WTC11 (cell line): Measurements from ENCODE around the gene NRG3. TPM values are rescaled to one million over a fixed set of nuclear protein-coding genes. Genes with fewer than 3 reads are reported as not detected.

Experiments used
- ATAC-seq: fragments of 200-7000 bp; cut with Tn5 transposase; 2 replicates; pipeline ENCODE4 v1.10.0; 2021; ENCODE audit warnings: mild to moderate bottlenecking, moderate library complexity
- CTCF ChIA-PET: fragments of 300-600 bp; sonication (Branson Sonifier 250); formaldehyde crosslinking; loops from one replicate; lab custom pipeline; 2021; ENCODE audit warnings: antibody characterized with exemption; lab: Charles Lee
- POLR2A ChIA-PET: fragments of 350-600 bp; sonication (Branson Sonifier 250); formaldehyde crosslinking; loops from one replicate; lab custom pipeline; 2021; ENCODE audit warnings: antibody characterized with exemption; lab: Charles Lee
- DNase-seq: peaks from one replicate; pipeline ENCODE4 v3.0.0; 2021; ENCODE audit warnings: low spot score
- H3K27ac Mint-ChIP-seq: 2 replicates; pipeline ENCODE4 v1.8.0; 2021; ENCODE audit warnings: mixed read lengths
- H3K27me3 Mint-ChIP-seq: 2 replicates; pipeline ENCODE4 v1.8.0; 2021; ENCODE audit warnings: low read depth, mild to moderate bottlenecking, moderate library complexity, mixed read lengths
- H3K36me3 Mint-ChIP-seq: 2 replicates; pipeline ENCODE4 v1.8.0; 2021; ENCODE audit warnings: mixed read lengths
- H3K4me1 Mint-ChIP-seq: 2 replicates; pipeline ENCODE4 v1.8.0; 2022; ENCODE audit warnings: mixed read lengths
- H3K4me3 Mint-ChIP-seq: 2 replicates; pipeline ENCODE4 v1.8.0; 2021; ENCODE audit warnings: mild to moderate bottlenecking, moderate library complexity, mixed read lengths
- H3K9me3 Mint-ChIP-seq: 2 replicates; pipeline ENCODE4 v1.8.0; 2021; ENCODE audit warnings: mixed read lengths
- ATF1 ChIP-seq: sonication (generic); formaldehyde crosslinking; IDR thresholded peaks from 2 replicates; pipeline ENCODE4 v1.8.1; 2023; ENCODE audit warnings: mild to moderate bottlenecking, moderate library complexity, missing genetic modification reagents
- CREM ChIP-seq: sonication (generic); formaldehyde crosslinking; IDR thresholded peaks from 2 replicates; pipeline ENCODE4 v1.8.1; 2022; ENCODE audit warnings: mild to moderate bottlenecking, missing genetic modification reagents, moderate library complexity
- ETV6 ChIP-seq: sonication (generic); formaldehyde crosslinking; IDR thresholded peaks from 2 replicates; pipeline ENCODE4 v1.8.1; 2022; ENCODE audit warnings: mild to moderate bottlenecking, missing genetic modification reagents
- JUN ChIP-seq: sonication (generic); formaldehyde crosslinking; IDR thresholded peaks from 2 replicates; pipeline ENCODE4 v1.8.0; 2023; ENCODE audit warnings: mild to moderate bottlenecking, missing genetic modification reagents
- KAT7 ChIP-seq: sonication (generic); formaldehyde crosslinking; IDR thresholded peaks from 2 replicates; pipeline ENCODE4 v1.8.1; 2023; ENCODE audit warnings: missing genetic modification reagents, mild to moderate bottlenecking, borderline replicate concordance
- MYBL2 ChIP-seq: sonication (generic); formaldehyde crosslinking; IDR thresholded peaks from 2 replicates; pipeline ENCODE4 v1.8.1; 2023; ENCODE audit warnings: mild to moderate bottlenecking, moderate library complexity, missing genetic modification reagents
- OVOL2 ChIP-seq: fragments of 250-450 bp; sonication (Bioruptor Pico); IDR thresholded peaks from 2 replicates; pipeline ENCODE4 v1.9.0; 2021; ENCODE audit warnings: mild to moderate bottlenecking, borderline replicate concordance
- RELA ChIP-seq: sonication (generic); formaldehyde crosslinking; IDR thresholded peaks from 2 replicates; pipeline ENCODE4 v1.8.1; 2022; ENCODE audit warnings: missing genetic modification reagents, mild to moderate bottlenecking, borderline replicate concordance
- SP1 ChIP-seq: sonication (generic); formaldehyde crosslinking; conservative IDR thresholded peaks from 2 replicates; pipeline ENCODE4 v1.8.1; 2022; ENCODE audit warnings: missing genetic modification reagents
- TEAD4 ChIP-seq: sonication (generic); formaldehyde crosslinking; IDR thresholded peaks from 2 replicates; pipeline ENCODE4 v1.8.0; 2022; ENCODE audit warnings: mild to moderate bottlenecking, missing genetic modification reagents
- ZNF121 ChIP-seq: sonication (generic); formaldehyde crosslinking; IDR thresholded peaks from 2 replicates; pipeline ENCODE4 v1.8.0; 2023; ENCODE audit warnings: missing genetic modification reagents
- ZNF416 ChIP-seq: fragments of 250-450 bp; sonication (Bioruptor Pico); IDR thresholded peaks from 2 replicates; pipeline ENCODE4 v1.9.0; 2021; ENCODE audit warnings: mild to moderate bottlenecking, inconsistent platforms
- total RNA-seq: library from RNA; stranded (reverse); gene quantifications from 3 replicates; pipeline ENCODE4 v1.2.3, GENCODE V29; 2021
- TF ChIP-seq, protein P1 (sequence below): sonication (generic); formaldehyde crosslinking; IDR thresholded peaks from 2 replicates; pipeline ENCODE4 v1.8.1; 2023; ENCODE audit warnings: mild to moderate bottlenecking, missing genetic modification reagents
- TF ChIP-seq, protein P2 (sequence below): fragments of 250-450 bp; sonication (Bioruptor Pico); conservative IDR thresholded peaks from 2 replicates; pipeline ENCODE4 v1.9.0; 2021; ENCODE audit warnings: mild to moderate bottlenecking
- TF ChIP-seq, protein P3 (sequence below): sonication (generic); formaldehyde crosslinking; conservative IDR thresholded peaks from 2 replicates; pipeline ENCODE4 v1.8.1; 2022; ENCODE audit warnings: mild to moderate bottlenecking, missing genetic modification reagents
- TF ChIP-seq, protein P4 (sequence below): sonication (generic); formaldehyde crosslinking; IDR thresholded peaks from 2 replicates; pipeline ENCODE4 v1.8.0; 2022; ENCODE audit warnings: missing genetic modification reagents
- TF ChIP-seq, protein P5 (sequence below): sonication (generic); formaldehyde crosslinking; IDR thresholded peaks from 2 replicates; pipeline ENCODE4 v1.8.0; 2023; ENCODE audit warnings: mild to moderate bottlenecking, missing genetic modification reagents
- TF ChIP-seq, protein P6 (sequence below): fragments of 250-450 bp; sonication (Bioruptor Pico); IDR thresholded peaks from 2 replicates; pipeline ENCODE4 v2.1.2; 2022; ENCODE audit warnings: mild to moderate bottlenecking, moderate library complexity

The NRG3 gene
- total RNA-seq, 1 experiment from 2014 or later: 7.0 TPM

DNA sequence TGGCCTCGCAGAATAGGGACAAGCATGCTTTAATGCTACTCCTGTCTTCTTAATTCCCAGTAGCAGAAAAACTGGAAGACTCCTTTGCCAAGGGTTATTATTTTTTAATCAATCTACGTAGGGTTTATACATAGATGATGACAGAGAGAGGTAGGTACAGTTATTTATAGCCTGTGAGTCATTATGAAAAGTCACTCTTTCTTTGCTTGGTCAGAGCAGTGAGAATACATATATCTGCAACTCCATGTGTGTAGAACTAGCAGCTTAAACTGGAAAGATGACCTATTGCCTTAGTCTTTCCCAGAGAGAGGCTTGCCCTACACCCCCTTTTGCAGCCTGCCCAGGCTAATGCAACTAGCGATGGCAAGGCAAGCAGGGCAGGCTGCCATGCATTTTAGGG lies 1050.6 kb downstream of the NRG3 start:
- ATAC-seq (no peak), DNase-seq (no peak)
- POLR2A ChIA-PET: no interaction called here
- TF ChIP-seq, protein P1, sequence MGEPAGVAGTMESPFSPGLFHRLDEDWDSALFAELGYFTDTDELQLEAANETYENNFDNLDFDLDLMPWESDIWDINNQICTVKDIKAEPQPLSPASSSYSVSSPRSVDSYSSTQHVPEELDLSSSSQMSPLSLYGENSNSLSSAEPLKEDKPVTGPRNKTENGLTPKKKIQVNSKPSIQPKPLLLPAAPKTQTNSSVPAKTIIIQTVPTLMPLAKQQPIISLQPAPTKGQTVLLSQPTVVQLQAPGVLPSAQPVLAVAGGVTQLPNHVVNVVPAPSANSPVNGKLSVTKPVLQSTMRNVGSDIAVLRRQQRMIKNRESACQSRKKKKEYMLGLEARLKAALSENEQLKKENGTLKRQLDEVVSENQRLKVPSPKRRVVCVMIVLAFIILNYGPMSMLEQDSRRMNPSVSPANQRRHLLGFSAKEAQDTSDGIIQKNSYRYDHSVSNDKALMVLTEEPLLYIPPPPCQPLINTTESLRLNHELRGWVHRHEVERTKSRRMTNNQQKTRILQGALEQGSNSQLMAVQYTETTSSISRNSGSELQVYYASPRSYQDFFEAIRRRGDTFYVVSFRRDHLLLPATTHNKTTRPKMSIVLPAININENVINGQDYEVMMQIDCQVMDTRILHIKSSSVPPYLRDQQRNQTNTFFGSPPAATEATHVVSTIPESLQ: no peak
- H3K27ac Mint-ChIP-seq: no peak overlapping the region
- H3K4me3 Mint-ChIP-seq: no peak overlapping the region
- peaks cover 5% of the 10 kb centered on the region; the same call in 1 of the 2 replicates for H3K36me3 Mint-ChIP-seq
- CTCF ChIA-PET: no interaction called here
- peaks cover 25% of the 10 kb centered on the region for H3K9me3 Mint-ChIP-seq
- no peaks in the 10 kb centered on the region for H3K4me1 Mint-ChIP-seq
- no peaks in the 10 kb centered on the region for H3K27me3 Mint-ChIP-seq

DNA sequence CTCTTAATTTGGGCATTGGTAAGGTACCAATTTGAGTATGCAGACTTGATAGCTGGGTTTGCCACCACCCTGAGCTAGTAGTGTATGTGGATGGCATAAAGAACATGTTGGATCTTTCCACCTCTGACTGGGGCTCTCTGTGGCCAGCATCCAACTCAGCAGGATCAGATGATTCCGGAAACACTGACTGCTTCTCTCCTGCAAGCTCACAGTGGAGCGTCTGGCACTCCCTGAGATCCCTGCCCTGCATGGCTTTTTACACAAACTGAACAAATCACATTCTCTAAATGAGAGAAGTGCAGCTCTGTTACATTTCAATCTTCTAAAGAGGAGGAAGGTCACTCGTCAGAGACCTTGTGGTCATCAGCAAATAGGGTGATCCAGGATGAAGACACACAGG lies 1057.5 kb downstream of the NRG3 start:
- H3K4me3 Mint-ChIP-seq: no peak overlapping the region
- TF ChIP-seq OVOL2 (CRISPR knock-in tag) (no peak), JUN (CRISPR knock-in tag) (no peak), ETV6 (CRISPR knock-in tag) (no peak), RELA (no peak), MYBL2 (CRISPR knock-in tag) (no peak), KAT7 (CRISPR knock-in tag) (no peak)
- TF ChIP-seq, protein P2, sequence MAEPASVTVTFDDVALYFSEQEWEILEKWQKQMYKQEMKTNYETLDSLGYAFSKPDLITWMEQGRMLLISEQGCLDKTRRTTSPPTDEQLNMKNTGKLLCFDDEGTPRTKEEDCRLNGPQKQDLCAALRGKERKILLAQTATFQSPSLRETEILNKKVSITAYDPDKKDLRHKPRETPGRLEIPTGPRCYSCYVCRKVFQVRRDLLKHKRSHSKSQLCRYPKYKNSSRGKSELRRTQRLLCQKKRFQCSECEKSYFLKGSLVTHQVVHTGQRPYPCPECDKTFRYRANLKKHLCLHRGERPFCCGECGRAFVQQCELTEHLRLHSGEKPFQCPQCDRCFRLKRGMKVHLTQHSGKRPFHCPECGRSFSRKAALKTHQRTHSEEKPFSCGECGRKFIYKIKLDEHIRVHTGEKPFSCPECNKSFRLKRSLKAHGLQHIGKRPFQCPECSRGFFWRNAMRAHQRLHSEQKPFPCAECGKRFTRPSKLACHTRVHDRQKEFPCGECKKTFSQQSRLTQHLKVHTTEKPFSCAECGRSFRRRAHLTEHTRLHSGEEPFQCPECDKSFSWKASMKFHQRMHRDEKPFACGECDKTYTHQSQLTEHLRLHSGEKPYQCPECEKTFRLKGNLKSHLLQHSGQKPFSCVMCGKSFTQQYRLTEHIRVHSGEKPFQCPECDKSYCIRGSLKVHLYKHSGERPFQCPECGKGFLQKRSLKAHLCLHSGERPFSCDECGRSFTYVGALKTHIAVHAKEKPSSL (CRISPR knock-in tag): no peak
- TF ChIP-seq, protein P1: no peak
- TF ChIP-seq, all 79 proteins: peak for 0
- H3K9me3 Mint-ChIP-seq: no peaks in the 10 kb centered on the region
- H3K36me3 Mint-ChIP-seq: no peaks in the 10 kb centered on the region
- DNase-seq (no peak), ATAC-seq (no peak)
- no peaks in the 10 kb centered on the region for H3K4me1 Mint-ChIP-seq
- no peaks in the 10 kb centered on the region for H3K27me3 Mint-ChIP-seq
- CTCF ChIA-PET: no interaction called here
- POLR2A ChIA-PET: no interaction called here
- H3K27ac Mint-ChIP-seq: no peak overlapping the region

DNA sequence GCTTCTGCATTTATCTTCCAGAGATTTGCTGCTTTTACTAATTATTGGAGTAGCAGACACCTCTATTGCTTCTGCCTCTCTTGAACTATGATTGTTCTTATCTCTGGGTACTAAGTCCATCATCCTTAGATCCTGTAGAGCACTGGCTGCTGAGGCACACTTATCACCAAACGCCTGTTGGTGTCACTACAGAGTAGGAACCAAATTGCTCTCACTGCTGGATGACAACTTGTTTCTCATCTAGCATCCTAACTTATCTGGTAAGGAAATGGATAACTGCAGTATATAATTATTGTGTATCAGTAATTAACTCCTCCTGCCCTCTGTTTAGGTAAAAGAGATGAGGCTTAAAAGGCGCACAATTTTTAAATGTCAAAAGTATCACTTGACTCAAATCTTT lies 1059.4 kb downstream of the NRG3 start:
- no peak for DNase-seq
- no peaks in the 10 kb centered on the region for H3K4me1 Mint-ChIP-seq
- no peak overlapping the region for H3K27ac Mint-ChIP-seq
- H3K9me3 Mint-ChIP-seq: no peaks in the 10 kb centered on the region
- ChIA-PET CTCF (no interaction called here), POLR2A (no interaction called here)
- H3K4me3 Mint-ChIP-seq: no peak overlapping the region
- no peaks in the 10 kb centered on the region for H3K36me3 Mint-ChIP-seq
- H3K27me3 Mint-ChIP-seq: no peaks in the 10 kb centered on the region
- ATAC-seq: peak; percentile 90
- TF ChIP-seq, protein P3, sequence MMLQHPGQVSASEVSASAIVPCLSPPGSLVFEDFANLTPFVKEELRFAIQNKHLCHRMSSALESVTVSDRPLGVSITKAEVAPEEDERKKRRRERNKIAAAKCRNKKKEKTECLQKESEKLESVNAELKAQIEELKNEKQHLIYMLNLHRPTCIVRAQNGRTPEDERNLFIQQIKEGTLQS (CRISPR knock-in tag): no peak
- no peak for TF ChIP-seq CREM
- no peak for TF ChIP-seq MYBL2 (CRISPR knock-in tag)
- no peak for TF ChIP-seq ZNF416 (CRISPR knock-in tag)
- TF ChIP-seq, protein P4, sequence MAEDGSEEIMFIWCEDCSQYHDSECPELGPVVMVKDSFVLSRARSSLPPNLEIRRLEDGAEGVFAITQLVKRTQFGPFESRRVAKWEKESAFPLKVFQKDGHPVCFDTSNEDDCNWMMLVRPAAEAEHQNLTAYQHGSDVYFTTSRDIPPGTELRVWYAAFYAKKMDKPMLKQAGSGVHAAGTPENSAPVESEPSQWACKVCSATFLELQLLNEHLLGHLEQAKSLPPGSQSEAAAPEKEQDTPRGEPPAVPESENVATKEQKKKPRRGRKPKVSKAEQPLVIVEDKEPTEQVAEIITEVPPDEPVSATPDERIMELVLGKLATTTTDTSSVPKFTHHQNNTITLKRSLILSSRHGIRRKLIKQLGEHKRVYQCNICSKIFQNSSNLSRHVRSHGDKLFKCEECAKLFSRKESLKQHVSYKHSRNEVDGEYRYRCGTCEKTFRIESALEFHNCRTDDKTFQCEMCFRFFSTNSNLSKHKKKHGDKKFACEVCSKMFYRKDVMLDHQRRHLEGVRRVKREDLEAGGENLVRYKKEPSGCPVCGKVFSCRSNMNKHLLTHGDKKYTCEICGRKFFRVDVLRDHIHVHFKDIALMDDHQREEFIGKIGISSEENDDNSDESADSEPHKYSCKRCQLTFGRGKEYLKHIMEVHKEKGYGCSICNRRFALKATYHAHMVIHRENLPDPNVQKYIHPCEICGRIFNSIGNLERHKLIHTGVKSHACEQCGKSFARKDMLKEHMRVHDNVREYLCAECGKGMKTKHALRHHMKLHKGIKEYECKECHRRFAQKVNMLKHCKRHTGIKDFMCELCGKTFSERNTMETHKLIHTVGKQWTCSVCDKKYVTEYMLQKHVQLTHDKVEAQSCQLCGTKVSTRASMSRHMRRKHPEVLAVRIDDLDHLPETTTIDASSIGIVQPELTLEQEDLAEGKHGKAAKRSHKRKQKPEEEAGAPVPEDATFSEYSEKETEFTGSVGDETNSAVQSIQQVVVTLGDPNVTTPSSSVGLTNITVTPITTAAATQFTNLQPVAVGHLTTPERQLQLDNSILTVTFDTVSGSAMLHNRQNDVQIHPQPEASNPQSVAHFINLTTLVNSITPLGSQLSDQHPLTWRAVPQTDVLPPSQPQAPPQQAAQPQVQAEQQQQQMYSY: no peak
- TF ChIP-seq, protein P5, sequence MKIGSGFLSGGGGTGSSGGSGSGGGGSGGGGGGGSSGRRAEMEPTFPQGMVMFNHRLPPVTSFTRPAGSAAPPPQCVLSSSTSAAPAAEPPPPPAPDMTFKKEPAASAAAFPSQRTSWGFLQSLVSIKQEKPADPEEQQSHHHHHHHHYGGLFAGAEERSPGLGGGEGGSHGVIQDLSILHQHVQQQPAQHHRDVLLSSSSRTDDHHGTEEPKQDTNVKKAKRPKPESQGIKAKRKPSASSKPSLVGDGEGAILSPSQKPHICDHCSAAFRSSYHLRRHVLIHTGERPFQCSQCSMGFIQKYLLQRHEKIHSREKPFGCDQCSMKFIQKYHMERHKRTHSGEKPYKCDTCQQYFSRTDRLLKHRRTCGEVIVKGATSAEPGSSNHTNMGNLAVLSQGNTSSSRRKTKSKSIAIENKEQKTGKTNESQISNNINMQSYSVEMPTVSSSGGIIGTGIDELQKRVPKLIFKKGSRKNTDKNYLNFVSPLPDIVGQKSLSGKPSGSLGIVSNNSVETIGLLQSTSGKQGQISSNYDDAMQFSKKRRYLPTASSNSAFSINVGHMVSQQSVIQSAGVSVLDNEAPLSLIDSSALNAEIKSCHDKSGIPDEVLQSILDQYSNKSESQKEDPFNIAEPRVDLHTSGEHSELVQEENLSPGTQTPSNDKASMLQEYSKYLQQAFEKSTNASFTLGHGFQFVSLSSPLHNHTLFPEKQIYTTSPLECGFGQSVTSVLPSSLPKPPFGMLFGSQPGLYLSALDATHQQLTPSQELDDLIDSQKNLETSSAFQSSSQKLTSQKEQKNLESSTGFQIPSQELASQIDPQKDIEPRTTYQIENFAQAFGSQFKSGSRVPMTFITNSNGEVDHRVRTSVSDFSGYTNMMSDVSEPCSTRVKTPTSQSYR (CRISPR knock-in tag): no peak
- TF ChIP-seq ATF1 (CRISPR knock-in tag): no peak
- TF ChIP-seq, protein P6, sequence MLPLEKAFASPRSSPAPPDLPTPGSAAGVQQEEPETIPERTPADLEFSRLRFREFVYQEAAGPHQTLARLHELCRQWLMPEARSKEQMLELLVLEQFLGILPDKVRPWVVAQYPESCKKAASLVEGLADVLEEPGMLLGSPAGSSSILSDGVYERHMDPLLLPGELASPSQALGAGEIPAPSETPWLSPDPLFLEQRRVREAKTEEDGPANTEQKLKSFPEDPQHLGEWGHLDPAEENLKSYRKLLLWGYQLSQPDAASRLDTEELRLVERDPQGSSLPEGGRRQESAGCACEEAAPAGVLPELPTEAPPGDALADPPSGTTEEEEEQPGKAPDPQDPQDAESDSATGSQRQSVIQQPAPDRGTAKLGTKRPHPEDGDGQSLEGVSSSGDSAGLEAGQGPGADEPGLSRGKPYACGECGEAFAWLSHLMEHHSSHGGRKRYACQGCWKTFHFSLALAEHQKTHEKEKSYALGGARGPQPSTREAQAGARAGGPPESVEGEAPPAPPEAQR (CRISPR knock-in tag): no peak
- no peak for TF ChIP-seq SP1 (CRISPR knock-in tag)
- no peak for TF ChIP-seq TEAD4
- no peak for TF ChIP-seq ZNF121 (CRISPR knock-in tag)
